GM18951 (cell line): ENCODE data around the gene SDCBP2.

Experiments used
- POLR2A ChIP-seq: IDR thresholded peaks from 4 replicates; pipeline ENCODE4 v1.6.1; 2011; ENCODE audit warnings: mild to moderate bottlenecking; ENCODE audit not compliant: insufficient read length, insufficient read depth; ENCODE audit errors: extremely low read depth
- in situ Hi-C: fragments of 300-500 bp; cut with MboI; formaldehyde crosslinking; loops from one replicate; pipeline ENCODE4 v1.12.0; 2022; ENCODE audit warnings: low sequenced_read_pairs, mixed read lengths, inconsistent platforms; ENCODE audit not compliant: unreplicated experiment

Gene SDCBP2

DNA sequence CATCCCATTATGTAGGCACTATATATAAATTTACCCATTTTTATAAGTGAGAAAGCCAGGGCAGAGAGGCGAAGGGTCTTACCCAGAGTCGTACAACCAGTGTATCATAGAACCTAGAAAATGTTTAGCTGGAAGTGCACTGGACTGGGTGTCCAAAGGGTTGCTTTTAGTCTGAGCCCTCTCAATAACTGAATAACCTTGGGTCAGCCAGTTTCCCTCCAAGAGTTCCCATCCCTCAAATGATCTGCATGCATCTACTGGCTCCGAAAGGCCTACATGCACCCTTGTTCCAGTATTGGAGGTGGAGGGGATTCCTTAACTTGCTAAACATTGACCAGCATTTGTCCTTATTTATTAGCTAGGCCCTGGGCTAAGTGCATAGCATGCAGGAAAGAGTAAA is 59.1 kb downstream of the SDCBP2 start:
- TF ChIP-seq POLR2A = no peak
- in situ Hi-C loops = no loop called here

DNA sequence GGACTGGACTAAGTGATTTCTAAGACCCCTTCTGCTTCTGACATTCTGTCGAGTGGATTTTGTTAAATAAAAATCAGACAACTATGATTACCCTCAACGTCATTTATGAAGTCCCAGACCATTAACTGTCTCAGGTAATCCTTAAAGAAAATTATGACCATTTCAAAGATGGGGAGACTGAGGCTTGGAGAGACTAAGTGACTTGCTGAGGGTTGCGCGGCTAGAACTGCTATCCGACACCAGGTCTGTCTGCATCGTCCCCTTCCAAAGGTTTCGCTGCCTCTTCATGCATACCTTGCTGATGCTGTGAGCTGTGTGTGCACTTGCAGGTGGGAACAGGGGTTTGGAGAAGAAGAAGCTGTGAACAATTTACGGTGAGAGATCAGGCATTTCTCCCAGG is 59.7 kb downstream of the SDCBP2 start:
- in situ Hi-C loops = no loop called here
- no peak for TF ChIP-seq POLR2A

DNA sequence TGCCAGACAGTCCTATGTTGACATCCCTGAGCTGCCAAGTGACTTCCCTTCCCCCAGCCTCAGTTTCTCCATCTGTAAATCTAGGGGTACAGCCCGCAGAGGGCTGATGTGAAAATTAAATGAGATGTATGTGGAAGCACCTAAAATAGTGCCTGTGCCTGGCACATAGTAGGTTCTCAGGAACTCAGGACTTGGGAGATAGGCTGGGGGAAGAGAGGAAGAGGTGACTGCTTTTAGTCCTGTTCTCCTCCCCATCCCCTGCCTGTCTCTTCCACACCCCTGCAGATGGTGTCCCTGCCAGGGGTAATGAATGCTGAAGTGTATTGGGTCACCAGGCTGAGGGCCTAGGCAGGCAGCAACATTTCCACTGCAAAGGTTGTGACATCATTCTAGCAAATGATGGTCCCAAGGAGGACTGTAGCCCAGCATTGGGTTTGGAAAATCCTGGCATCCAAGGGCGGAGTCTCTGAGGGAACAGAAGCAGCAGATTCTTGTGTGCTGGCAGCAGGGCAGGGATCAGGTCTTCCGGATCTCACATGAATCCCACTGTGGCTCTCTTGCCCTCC is 61.0 kb downstream of the SDCBP2 start:
- in situ Hi-C loops = no loop called here
- no peak for TF ChIP-seq POLR2A

DNA sequence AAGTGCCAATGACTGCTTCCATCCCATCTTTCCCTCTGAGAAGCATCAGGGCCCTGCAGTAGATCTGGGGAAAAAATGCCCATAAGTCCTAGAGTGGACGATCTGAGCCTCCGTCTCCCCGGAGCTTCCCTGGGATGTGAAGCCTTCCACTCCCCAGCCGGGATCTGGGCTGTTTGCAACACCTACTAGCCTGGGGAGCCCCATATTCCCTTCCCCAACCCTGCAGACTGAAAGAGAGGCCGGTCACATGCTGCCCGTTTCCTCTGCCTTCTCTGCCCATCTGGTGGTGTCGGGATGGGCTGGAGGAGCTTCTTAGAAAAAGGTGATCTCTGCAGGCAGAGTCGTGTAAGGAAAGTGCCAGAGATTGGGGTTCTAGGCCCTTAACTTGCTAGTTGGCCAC is 61.8 kb downstream of the SDCBP2 start:
- in situ Hi-C loops = no loop called here
- TF ChIP-seq POLR2A = no peak

DNA sequence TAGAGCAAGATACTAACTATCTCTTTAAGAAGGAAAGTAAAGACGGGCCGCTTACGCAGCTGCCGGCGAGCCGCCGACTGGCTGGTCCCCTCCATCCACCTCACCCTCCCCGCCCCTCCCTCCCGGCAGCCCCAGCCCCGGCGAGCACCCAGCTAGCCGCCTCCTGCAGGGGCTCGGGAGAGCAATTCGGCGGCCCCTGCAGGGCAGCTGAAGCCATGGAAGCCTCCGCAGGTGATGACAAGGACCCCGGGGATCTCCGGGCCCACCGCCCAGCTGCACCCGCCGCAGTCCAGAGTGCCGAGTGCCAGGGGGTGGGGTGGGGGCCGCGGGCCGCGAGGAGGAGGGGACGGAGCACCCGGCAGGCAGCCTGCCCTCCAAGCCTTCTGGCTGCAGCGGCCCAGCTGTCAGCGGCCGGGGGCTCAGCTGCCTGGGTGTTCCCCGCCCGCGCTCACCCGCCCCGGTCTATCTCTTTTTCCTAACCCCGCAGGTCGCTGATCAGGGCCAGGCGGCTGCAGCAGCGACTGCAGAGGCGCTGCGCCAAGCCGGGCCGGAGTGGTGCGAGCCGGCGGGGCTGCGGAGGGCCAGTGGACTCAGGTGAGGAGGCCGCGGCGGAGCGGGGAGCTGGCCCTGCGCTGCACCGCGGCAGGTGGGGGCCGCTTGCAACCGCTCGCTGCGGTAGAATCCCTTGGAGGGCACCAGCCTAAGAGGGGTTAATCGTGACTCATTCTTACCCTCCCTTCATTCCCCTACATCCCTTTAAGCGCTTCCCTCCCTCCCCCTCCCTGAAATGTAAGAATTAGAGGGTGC is 62.6 kb downstream of the SDCBP2 start, which contains the start of gene SNPH:
Gene SNPH (plus strand): TSS at position 128 of the 807 bp plus-strand sequence. CDS start 29,946 bp downstream, outside the sequence.
- TF ChIP-seq POLR2A = no peak
- in situ Hi-C loops = no loop called here

DNA sequence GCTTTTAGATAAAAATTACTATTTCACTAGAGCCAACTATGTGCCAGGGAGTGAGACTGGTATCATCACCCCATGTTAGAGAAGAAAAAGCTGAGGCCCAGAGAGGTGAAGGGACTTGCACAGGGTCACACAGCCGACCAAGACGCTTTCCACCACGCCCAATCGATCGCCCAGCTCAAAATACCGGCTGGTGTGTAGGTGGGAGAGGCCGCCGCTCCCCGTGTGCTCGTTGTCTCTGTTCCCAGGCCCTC is 63.1 kb downstream of the SDCBP2 start:
- in situ Hi-C loops = no loop called here
- TF ChIP-seq POLR2A = no peak

DNA sequence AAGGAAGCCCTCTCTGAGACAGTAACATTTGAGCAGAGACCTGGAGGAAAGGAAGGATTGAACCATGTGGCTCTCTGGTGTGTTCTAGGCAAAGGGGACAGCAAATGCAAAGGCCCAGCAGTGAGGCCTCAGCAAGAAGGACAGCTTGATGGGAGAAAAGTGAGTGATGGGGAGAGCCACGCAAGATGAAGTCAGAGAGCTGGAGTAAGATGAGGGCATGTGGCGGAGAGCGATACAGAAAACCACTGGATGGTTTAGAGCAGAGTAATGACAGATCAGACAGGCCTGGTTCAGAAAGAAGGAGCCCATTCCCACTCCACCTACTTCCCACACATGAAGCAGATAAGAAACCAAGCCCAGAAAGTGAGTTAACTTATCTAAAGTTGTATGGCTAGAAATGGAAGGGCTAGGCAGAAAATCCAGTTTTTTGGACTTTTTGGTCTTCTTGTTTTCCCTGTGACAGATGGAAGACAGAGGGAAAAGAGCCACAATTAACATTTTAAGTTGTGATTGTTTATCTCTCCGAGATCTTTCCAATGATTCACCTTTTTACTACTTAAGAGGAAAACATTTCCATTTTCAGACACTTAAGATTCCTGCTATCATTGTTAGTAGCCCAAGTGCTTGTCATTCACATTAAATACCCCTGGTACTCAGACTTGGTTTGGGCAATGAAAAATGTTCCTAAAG is 63.6 kb downstream of the SDCBP2 start:
- in situ Hi-C loops = no loop called here
- no peak for TF ChIP-seq POLR2A

DNA sequence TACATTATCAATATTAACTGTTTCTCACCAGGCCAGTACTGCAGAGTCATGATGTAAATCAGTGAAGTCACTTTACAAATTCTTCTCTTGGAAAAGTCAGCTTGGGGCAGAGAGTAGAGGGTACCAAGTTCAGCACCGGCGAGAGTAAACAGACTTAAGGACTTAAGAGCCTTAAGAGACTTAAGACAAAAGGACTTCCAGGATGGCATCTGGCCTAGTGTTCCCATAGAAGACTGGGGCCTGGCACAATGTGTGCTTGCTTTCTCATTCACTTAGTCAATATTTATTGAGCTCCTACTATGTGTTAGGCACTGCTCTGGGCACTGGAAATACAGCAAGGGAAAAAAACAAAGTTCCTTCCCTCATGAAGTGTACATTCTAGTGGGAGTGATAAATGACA is 64.2 kb downstream of the SDCBP2 start:
- no peak for TF ChIP-seq POLR2A
- in situ Hi-C loops = no loop called here

DNA sequence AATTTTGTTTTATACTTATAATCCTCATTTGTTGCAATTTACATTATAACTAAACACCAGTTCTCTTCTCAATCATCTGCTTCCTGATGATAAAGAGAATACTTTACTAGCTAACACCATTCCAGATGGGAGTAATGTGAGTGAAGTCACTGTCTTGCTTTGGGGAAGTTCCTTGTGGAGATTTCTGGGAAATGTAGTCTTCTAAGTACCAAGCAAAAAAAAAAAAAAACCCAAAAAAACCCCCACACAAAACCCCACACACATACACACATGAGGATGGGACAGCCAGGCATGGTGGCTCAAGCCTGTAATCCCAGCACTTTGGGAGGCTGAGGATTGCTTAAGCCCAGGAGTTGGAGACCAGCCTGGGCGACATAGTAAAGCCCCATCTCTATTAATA is 65.1 kb downstream of the SDCBP2 start:
- in situ Hi-C loops = no loop called here
- no peak for TF ChIP-seq POLR2A
